Endothelial cell of umbilical vein (primary cell): ENCODE measurements around the gene PUS1. TPM values are rescaled to one million over a fixed set of nuclear protein-coding genes. Genes with fewer than 3 reads are reported as not detected.
"Not testable (repeated sequence)": the region's sequence is repeated elsewhere in the genome, so short reads cannot be mapped to it uniquely, and the experiment has no call there.

ENCODE experiments used
- BruUV-seq: library from RNA; stranded (reverse); fragments of 400-500 nt; replicated peaks from 2 replicates; lab custom pipeline; 2021; lab: Mats Ljungman, UMichigan
- CTCF ChIA-PET: fragments of 300-600, 350-600 bp; sonication (Branson Sonifier 250); formaldehyde crosslinking; loops from one replicate; lab custom pipeline; 2021; ENCODE audit warnings: antibody characterized with exemption, inconsistent platforms; lab: Charles Lee
- POLR2A ChIA-PET: fragments of 300-600, 350-600 bp; sonication (Branson Sonifier 250); formaldehyde crosslinking; loops from one replicate; lab custom pipeline; 2021; ENCODE audit warnings: antibody characterized with exemption, inconsistent platforms; lab: Charles Lee
- DNase-seq: peaks from one replicate; pipeline ENCODE4 v3.0.0-alpha.2; 2011; ENCODE audit warnings: low read depth, low spot score
- FAIRE-seq: peaks from 2 replicates; lab custom pipeline; 2011; peaks lifted over from hg19 to GRCh38; lab: Jason Lieb, UNC
- H2AFZ ChIP-seq: 2 replicates; pipeline ENCODE4 v1.6.0; 2012; ENCODE audit warnings: low read depth, low read length, control low read depth, inconsistent platforms
- H3K27ac ChIP-seq: 2 replicates; pipeline ENCODE4 v1.5.1; 2011; ENCODE audit warnings: low read depth, mild to moderate bottlenecking, control low read depth, low read length, moderate library complexity; ENCODE audit not compliant: insufficient read depth
- H3K27me3 ChIP-seq, 2 experiments: 2 replicates each; pipeline versions ENCODE4 v1.6.0 to v1.6.1; 2011; ENCODE audit warnings: low read length in 2 of 2, mixed read lengths in 1 of 2; ENCODE audit not compliant: control insufficient read depth in 2 of 2, insufficient read depth in 2 of 2
- H3K36me3 ChIP-seq, 2 experiments: 2 replicates in 1 of 2; 3 replicates in 1 of 2; pipeline ENCODE4 v1.5.1; 2011; ENCODE audit warnings: low read length in 2 of 2, mild to moderate bottlenecking in 1 of 2, moderate library complexity in 1 of 2; ENCODE audit not compliant: control insufficient read depth in 2 of 2, insufficient read depth in 2 of 2; ENCODE audit errors: extremely low read depth in 1 of 2
- H3K4me1 ChIP-seq: 3 replicates; pipeline ENCODE4 v1.5.1; 2011; ENCODE audit warnings: mild to moderate bottlenecking, low read length; ENCODE audit not compliant: control insufficient read depth, insufficient read depth; ENCODE audit errors: extremely low read depth
- H3K4me2 ChIP-seq: 2 replicates; pipeline ENCODE4 v1.6.1; 2011; ENCODE audit warnings: low read length, control low read depth, mixed read lengths; ENCODE audit not compliant: insufficient read depth
- H3K4me3 ChIP-seq, 3 experiments: fragments of 200-600 bp in 1 of 3; sonication (generic), shearing (Covaris generic) in 1 of 3; replicated peaks in 1 of 3; 2 replicates each; pipeline ENCODE4 v1.5.1; 2011 to 2016; ENCODE audit warnings: control low read depth in 3 of 3, low read length in 3 of 3, mild to moderate bottlenecking in 2 of 3, inconsistent platforms in 1 of 3, low read depth in 1 of 3, moderate library complexity in 1 of 3; ENCODE audit not compliant: insufficient read depth in 1 of 3
- H3K79me2 ChIP-seq: 2 replicates; pipeline ENCODE4 v1.6.0; 2012; ENCODE audit warnings: low read length, inconsistent platforms; ENCODE audit not compliant: control insufficient read depth, insufficient read depth
- H3K9ac ChIP-seq: replicated peaks from 2 replicates; pipeline ENCODE3; 2011; ENCODE audit warnings: low read length, control low read depth; ENCODE audit not compliant: insufficient read depth; ENCODE audit errors: extremely low read depth
- H3K9me1 ChIP-seq: replicated peaks from 3 replicates; pipeline ENCODE4 v1.6.0; 2011; ENCODE audit warnings: mild to moderate bottlenecking, low read length; ENCODE audit not compliant: control insufficient read depth, insufficient read depth; ENCODE audit errors: extremely low read depth
- H3K9me3 ChIP-seq: replicated peaks from 2 replicates; pipeline ENCODE4 v1.5.1; 2012; ENCODE audit warnings: low read length, inconsistent platforms; ENCODE audit not compliant: control insufficient read depth, insufficient read depth
- H4K20me1 ChIP-seq: replicated peaks from 2 replicates; pipeline ENCODE3; 2011; ENCODE audit warnings: mild to moderate bottlenecking, low read length; ENCODE audit not compliant: control insufficient read depth, insufficient read depth; ENCODE audit errors: extremely low read depth
- CTCF ChIP-seq, 2 donors: IDR thresholded peaks; 1 replicate in 1 of 2; 2 replicates in 1 of 2; pipeline ENCODE4 v1.5.1; 2011; ENCODE audit warnings: low read length in 2 of 2, mild to moderate bottlenecking in 2 of 2, moderate library complexity in 2 of 2, control low read depth in 1 of 2, inconsistent platforms in 1 of 2, low read depth in 1 of 2; ENCODE audit not compliant: insufficient read depth in 1 of 2; ENCODE audit errors: extremely low read depth in 1 of 2
- EZH2 ChIP-seq: IDR thresholded peaks from 2 replicates; pipeline ENCODE4 v1.6.1; 2012; ENCODE audit warnings: borderline replicate concordance, low read depth, mild to moderate bottlenecking, moderate library complexity, low read length, inconsistent platforms; ENCODE audit not compliant: severe bottlenecking
- FOS ChIP-seq: IDR thresholded peaks from 2 replicates; pipeline ENCODE4 v1.6.1; 2011; ENCODE audit warnings: mild to moderate bottlenecking, low read length, moderate library complexity, borderline replicate concordance; ENCODE audit not compliant: insufficient read depth
- GATA2 ChIP-seq: IDR thresholded peaks from 2 replicates; pipeline ENCODE4 v1.7.0; 2011; ENCODE audit warnings: low read depth, mild to moderate bottlenecking, moderate library complexity, mixed read lengths, low read length; ENCODE audit not compliant: insufficient read length, insufficient read depth
- JUN ChIP-seq: IDR thresholded peaks from 2 replicates; pipeline ENCODE4 v1.6.1; 2011; ENCODE audit warnings: borderline replicate concordance, low read depth; ENCODE audit not compliant: insufficient read length, insufficient read depth
- MAX ChIP-seq: IDR thresholded peaks from 2 replicates; pipeline ENCODE4 v1.6.1; 2011; ENCODE audit not compliant: insufficient read depth, insufficient read length
- MYC ChIP-seq: IDR thresholded peaks from one replicate; pipeline ENCODE4 v1.6.1; 2011; ENCODE audit warnings: mild to moderate bottlenecking, low read depth, low read length
- POLR2A ChIP-seq: IDR thresholded peaks from 2 replicates; pipeline ENCODE4 v1.6.1; 2012; ENCODE audit warnings: low read depth, mild to moderate bottlenecking, control low read depth, low read length
- POLR2AphosphoS5 ChIP-seq: IDR thresholded peaks from 2 replicates; pipeline ENCODE4 v1.6.1; 2012; ENCODE audit warnings: low read depth, mild to moderate bottlenecking, control low read depth, low read length, moderate library complexity; ENCODE audit not compliant: insufficient read depth
- dilution Hi-C: fragments of 300-500 bp; cut with MboI; formaldehyde crosslinking; loops from one replicate; pipeline ENCODE4 v1.15.0; 2019; ENCODE audit warnings: low sequenced_read_pairs; ENCODE audit not compliant: extremely low pct_ligation_motif_present
- intact Hi-C: fragments of 100-400 bp; cut with micrococcal nuclease; formaldehyde crosslinking; loops from one replicate; pipeline ENCODE4 v1.10.0; 2022
- polyA plus RNA-seq, 4 experiments: library from polyadenylated mRNA; depleted of rRNA in 3 of 4; stranded (reverse) in 3 of 4; unstranded in 1 of 4; fragments of >200 nt; gene quantifications; 2 replicates each; pipeline versions ENCODE4 v1.2.1 to v1.2.3, GENCODE V29; 2011 to 2012; ENCODE audit warnings: missing spikeins in 1 of 4
- total RNA-seq: library from RNA; stranded (reverse); gene quantifications from 2 replicates; pipeline ENCODE4 v1.2.3, GENCODE V29; 2021

Gene PUS1
- total and polyA plus RNA-seq, 2 donors (not counting 3 experiments of a cell fraction or from before 2014, with no cell fraction given), result 33.9 to 52.2 TPM

- Histone ChIP-seq H3K27me3 (peaks cover 0 to 5% of the 10 kb centered on the region in 2 experiments), H2AFZ (no peak overlapping the region), H3K9ac (no peak overlapping the region), H3K27ac (no peak overlapping the region), H3K4me3 (no peak overlapping the region), H3K4me1 (no peaks in the 10 kb centered on the region), H4K20me1 (no peaks in the 10 kb centered on the region), H3K9me1 (no peaks in the 10 kb centered on the region), H3K4me2 (no peak overlapping the region), H3K36me3 (no peaks in the 10 kb centered on the region), H3K79me2 (no peaks in the 10 kb centered on the region), H3K9me3 (no peaks in the 10 kb centered on the region)
- FAIRE-seq (no peak), DNase-seq (no peak)
- dilution Hi-C loops (no loop called here), intact Hi-C loops (no loop called here)
- no TSS peak for BruUV-seq
- no peak for TF ChIP-seq EZH2
- TF ChIP-seq GATA2, result no peak
- TF ChIP-seq FOS, result no peak
- TF ChIP-seq CTCF (IDR thresholded peaks at IDR 0.05; ENCODE audit: extremely low read depth in 1 of 2, insufficient read depth in 1 of 2, low read depth in 1 of 2, low read length in 2 of 2), result no peak
- no peak for TF ChIP-seq POLR2AphosphoS5
- no peak for TF ChIP-seq POLR2A
- TF ChIP-seq MYC, result no peak
- no peak for TF ChIP-seq JUN
- TF ChIP-seq MAX, result no peak
- ChIA-PET CTCF (no interaction called here), POLR2A (no interaction called here)
Observed at GRCh38 chr12:131885543-131886057, 43.5 kb upstream of the PUS1 start.

GRCh38 chr12:131891722-131892121, 37.4 kb upstream of the PUS1 start:
- intact Hi-C loops, CTCF ChIA-PET: not testable (repeated sequence)

More at GRCh38 chr12:131891722-131892121, 37.4 kb upstream of the PUS1 start:
- H4K20me1 ChIP-seq, H3K27me3 ChIP-seq, H3K9me1 ChIP-seq, H3K9ac ChIP-seq, POLR2A ChIA-PET, FAIRE-seq, H3K9me3 ChIP-seq, H3K4me2 ChIP-seq, H3K27ac ChIP-seq, DNase-seq, H3K4me3 ChIP-seq, H3K79me2 ChIP-seq, dilution Hi-C loops, H3K4me1 ChIP-seq, H3K36me3 ChIP-seq, H2AFZ ChIP-seq, BruUV-seq: not testable (repeated sequence)
